GM06990 (cell line): Measurements from ENCODE around the gene NAV3.
A peak's percentile ranks its signal among the peaks of the same experiment; 100 is the strongest.

Source experiments
- DNase-seq: peaks from one replicate; pipeline ENCODE4 v3.0.0-alpha.2; 2011; ENCODE audit not compliant: insufficient read length; ENCODE audit errors: extremely low read depth
- H3K27me3 ChIP-seq: replicated peaks from 2 replicates; pipeline ENCODE4 v1.6.0; 2011; ENCODE audit warnings: low read length; ENCODE audit not compliant: control insufficient read depth, insufficient read depth
- H3K36me3 ChIP-seq: 2 replicates; pipeline ENCODE4 v1.5.1; 2011; ENCODE audit warnings: low read length; ENCODE audit not compliant: control insufficient read depth, insufficient read depth
- H3K4me3 ChIP-seq: replicated peaks from 2 replicates; pipeline ENCODE4 v1.5.1; 2011; ENCODE audit warnings: low read depth, mild to moderate bottlenecking, control low read depth, low read length
- CTCF ChIP-seq: IDR thresholded peaks from 2 replicates; pipeline ENCODE4 v1.5.1; 2011; ENCODE audit warnings: low read length, control low read depth, mild to moderate bottlenecking, inconsistent platforms; ENCODE audit not compliant: insufficient read depth, poor library complexity, severe bottlenecking

The NAV3 gene

GRCh38 chr12:78121969-78122610 is 291.4 kb downstream of the NAV3 start:
- no peak overlapping the region for H3K4me3 ChIP-seq
- no peak for TF ChIP-seq CTCF
- H3K27me3 ChIP-seq: no peaks in the 10 kb centered on the region
- no peak for DNase-seq
- no peaks in the 10 kb centered on the region for H3K36me3 ChIP-seq

DNA sequence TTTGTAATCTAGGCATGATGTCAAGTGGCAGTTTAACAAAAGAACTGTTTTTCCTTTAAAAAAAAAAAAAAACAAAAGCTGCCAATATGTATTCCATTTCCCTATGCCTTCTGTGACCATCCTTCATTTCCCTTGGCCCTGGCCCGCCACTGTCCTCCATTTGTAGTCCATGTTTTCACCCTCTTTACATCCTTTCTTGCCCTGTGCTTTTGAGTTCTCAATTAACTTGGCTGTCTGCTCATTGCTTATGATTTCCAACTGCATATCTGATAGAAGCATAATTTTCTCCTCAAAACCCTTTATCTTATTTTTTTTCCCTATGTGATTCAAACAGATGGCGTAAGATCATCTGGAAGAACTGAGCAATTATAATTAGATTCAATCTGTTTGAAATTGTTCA is 297.5 kb downstream of the NAV3 start:
- no peak for TF ChIP-seq CTCF
- Histone ChIP-seq H3K27me3 (no peaks in the 10 kb centered on the region), H3K4me3 (no peak overlapping the region)

DNA sequence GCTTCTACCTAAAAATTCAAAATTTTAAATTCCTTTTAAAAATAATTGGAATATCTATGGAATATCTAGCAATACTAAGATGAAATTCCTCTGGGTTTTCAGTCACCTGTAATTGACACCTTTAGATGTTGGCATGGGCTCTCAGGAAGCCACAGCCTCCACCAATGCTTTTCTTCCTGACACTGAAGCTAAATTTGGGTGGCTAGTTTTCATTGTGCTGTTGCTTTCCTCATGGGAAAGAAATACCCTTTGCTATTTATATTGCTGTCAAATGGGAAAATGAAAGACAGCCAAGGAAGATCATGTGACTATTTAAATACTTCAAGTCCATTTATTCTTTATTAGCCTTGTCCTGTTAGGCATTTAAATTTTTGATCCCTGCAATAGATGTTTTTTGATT is 313.0 kb downstream of the NAV3 start:
- H3K36me3 ChIP-seq: no peaks in the 10 kb centered on the region
- DNase-seq: no peak
- no peaks in the 10 kb centered on the region for H3K27me3 ChIP-seq
- no peak overlapping the region for H3K4me3 ChIP-seq
- TF ChIP-seq CTCF: no peak

More for the DNA sequence above, 297.5 kb downstream of the NAV3 start:
- no peak for DNase-seq
- no peaks in the 10 kb centered on the region for H3K36me3 ChIP-seq

DNA sequence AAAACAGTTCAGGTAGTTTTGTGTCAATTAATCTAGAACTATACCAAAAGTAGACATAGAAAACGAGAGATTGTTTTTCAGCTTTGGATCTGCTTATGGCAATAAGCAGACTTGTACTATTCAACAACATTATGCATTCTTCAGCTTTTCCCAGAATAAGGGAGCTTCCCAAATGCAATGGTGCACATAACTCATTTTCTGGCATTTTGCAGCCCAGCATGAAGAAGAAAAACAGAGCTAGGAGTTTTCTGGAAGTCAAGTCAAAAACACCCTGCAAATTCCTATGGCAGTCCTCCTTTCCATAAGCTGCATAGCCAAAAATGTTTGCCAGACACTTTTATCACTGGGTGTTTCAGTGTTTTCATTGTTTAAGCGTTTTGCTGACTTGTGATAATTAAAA is 314.7 kb downstream of the NAV3 start:
- H3K4me3 ChIP-seq: no peak overlapping the region
- no peaks in the 10 kb centered on the region for H3K27me3 ChIP-seq
- H3K36me3 ChIP-seq: no peaks in the 10 kb centered on the region
- no peak for DNase-seq
- no peak for TF ChIP-seq CTCF

DNA sequence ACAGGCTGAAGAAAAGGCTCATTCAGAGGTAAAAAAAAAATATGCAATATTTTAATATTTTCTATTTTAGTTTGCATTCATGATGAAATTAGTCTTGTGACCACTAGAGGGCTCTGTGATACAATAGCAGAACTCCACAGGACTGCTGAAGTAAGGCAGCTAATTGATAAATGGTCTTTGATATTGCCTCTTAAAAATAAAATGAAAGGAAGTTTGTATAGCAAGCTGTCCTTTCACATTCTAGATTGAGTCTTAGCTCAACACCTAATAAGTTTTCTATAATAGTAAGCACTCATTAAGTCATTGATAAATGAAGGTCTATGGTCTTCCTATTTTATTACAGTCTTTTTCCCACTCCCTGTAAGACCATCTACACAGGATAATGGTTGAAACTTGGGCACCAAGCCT is 315.7 kb downstream of the NAV3 start:
- H3K27me3 ChIP-seq: no peaks in the 10 kb centered on the region
- no peak overlapping the region for H3K4me3 ChIP-seq
- TF ChIP-seq CTCF: peak; percentile 79
- DNase-seq: no peak
- H3K36me3 ChIP-seq: no peaks in the 10 kb centered on the region

DNA sequence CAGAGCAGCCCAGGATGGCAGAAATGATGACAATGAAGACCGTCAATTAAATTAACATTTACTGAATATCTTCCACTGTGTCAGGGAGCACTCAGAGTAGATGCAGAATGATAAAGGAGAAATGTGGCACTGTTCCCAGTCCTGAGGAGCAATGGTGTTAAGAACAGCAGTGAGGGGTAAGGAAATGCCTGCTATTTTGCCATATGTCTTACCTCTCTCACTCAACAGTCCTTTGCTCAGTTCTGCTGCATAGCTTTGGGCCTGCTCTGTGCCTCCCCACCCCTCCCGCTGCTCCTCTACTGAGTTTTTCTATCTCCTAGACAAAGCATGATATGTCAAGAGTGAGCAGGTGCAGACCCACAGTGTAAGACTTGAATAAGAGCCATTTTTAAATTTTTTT is 318.8 kb downstream of the NAV3 start:
- DNase-seq: no peak
- Histone ChIP-seq H3K36me3 (no peaks in the 10 kb centered on the region), H3K4me3 (no peak overlapping the region), H3K27me3 (no peaks in the 10 kb centered on the region)
- TF ChIP-seq CTCF: no peak
